ENCODE measurements around the gene IGF2BP2. TPM values are rescaled to one million over a fixed set of nuclear protein-coding genes. Genes with fewer than 3 reads are reported as not detected.
A peak's percentile ranks its signal among the peaks of the same experiment; 100 is the strongest.

The IGF2BP2 gene
- total RNA-seq, 1 donor from 2014 or later: 201 TPM

DNA sequence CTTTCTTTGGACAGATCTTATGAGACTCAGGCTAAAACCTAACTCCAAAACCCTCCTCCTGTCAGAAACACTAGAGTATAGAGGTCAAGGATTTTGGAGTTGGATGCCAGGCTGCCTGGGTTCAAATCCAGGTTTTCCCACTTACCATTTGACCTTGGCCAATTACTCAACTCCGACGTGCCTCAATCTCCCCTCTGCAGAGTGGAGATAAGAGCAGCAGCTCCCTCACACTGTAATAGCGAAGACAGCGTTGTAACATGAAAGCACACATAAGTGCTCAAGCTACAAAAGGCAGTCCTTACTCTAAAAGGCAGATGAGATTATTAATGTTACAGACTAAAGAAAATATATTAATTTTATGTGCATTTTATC, 90.1 kb downstream of the IGF2BP2 start:
- no peak for DNase-seq (ENCODE audit: low spot score in 2 of 2, unreplicated experiment in 2 of 2)
- H3K4me1 Mint-ChIP-seq: peaks cover 55% of the 10 kb centered on the region
- no peaks in the 10 kb centered on the region for H3K27me3 Mint-ChIP-seq (ENCODE audit: low read depth)
- TF ChIP-seq, protein P1, sequence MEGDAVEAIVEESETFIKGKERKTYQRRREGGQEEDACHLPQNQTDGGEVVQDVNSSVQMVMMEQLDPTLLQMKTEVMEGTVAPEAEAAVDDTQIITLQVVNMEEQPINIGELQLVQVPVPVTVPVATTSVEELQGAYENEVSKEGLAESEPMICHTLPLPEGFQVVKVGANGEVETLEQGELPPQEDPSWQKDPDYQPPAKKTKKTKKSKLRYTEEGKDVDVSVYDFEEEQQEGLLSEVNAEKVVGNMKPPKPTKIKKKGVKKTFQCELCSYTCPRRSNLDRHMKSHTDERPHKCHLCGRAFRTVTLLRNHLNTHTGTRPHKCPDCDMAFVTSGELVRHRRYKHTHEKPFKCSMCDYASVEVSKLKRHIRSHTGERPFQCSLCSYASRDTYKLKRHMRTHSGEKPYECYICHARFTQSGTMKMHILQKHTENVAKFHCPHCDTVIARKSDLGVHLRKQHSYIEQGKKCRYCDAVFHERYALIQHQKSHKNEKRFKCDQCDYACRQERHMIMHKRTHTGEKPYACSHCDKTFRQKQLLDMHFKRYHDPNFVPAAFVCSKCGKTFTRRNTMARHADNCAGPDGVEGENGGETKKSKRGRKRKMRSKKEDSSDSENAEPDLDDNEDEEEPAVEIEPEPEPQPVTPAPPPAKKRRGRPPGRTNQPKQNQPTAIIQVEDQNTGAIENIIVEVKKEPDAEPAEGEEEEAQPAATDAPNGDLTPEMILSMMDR (IDR thresholded peaks at IDR 0.05; ENCODE audit: unreplicated experiment): no peak
- no peaks in the 10 kb centered on the region for H3K36me3 Mint-ChIP-seq
- no peaks in the 10 kb centered on the region for H3K9me3 Mint-ChIP-seq
- H3K27ac Mint-ChIP-seq: peak overlapping the region; percentile 91
- no peak overlapping the region for H3K4me3 Mint-ChIP-seq

DNA sequence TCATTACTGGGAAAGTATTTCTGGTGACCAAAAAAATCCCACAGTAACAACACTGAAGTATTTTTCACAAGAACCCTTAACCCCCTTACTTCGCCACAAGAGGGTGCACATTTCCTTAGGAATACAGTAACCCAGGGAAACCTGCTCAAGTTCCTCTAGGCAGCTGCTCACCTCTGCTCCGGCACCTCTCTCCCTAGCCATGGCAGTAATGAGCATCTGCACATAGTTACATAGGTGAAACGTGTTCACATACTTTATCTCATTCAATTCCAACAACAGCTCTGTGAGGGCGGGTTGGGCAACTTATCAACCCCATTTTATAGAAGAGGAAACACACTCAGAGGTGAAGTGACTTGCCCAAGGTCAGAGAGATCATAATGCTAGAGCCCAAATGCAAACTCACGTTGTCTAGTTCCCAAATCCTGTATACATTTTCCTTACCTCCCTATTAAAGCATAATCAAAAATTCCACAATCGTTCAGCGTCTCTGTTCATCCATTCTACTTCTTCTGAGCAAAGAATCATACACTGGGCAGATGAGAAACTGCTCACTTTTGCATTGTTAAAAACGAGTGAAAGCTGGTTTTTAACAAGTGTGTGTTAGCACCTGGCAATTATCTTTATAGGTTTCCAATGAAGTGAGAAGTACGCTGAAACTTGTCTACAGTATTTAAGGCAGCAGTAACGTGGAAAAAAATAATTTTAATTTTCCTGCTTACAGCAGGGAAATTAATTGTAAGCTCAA, 90.7 kb downstream of the IGF2BP2 start:
- H3K36me3 Mint-ChIP-seq: no peaks in the 10 kb centered on the region
- TF ChIP-seq, protein P1 (IDR thresholded peaks at IDR 0.05; ENCODE audit: unreplicated experiment): peak; percentile 36
- H3K4me1 Mint-ChIP-seq: peaks cover 53% of the 10 kb centered on the region
- no peaks in the 10 kb centered on the region for H3K27me3 Mint-ChIP-seq (ENCODE audit: low read depth)
- peak overlapping the region; percentile 91 for H3K27ac Mint-ChIP-seq
- H3K4me3 Mint-ChIP-seq: no peak overlapping the region
- H3K9me3 Mint-ChIP-seq: no peaks in the 10 kb centered on the region
- DNase-seq (ENCODE audit: low spot score in 2 of 2, unreplicated experiment in 2 of 2): no peak

DNA sequence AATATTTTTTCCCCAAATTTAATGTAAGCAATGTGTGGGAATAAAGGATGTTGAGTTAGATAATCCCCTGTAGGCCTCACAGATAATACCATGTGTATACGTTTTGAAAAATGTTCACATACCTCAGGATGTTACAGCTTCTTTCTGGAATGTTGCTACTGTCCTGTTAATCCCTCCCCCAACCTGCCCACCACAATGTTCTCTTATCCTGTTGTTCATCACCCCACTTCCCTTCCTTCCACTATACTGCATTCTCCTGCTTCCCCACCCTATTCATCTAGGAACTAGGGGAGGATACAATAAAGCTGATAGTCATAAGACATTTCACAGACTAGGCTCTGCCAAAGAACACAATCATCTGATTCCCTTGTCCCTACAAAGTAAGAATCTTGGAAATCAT, 92.1 kb downstream of the IGF2BP2 start:
- Mint-ChIP-seq H3K27me3 (ENCODE audit: low read depth) (no peaks in the 10 kb centered on the region), H3K9me3 (no peaks in the 10 kb centered on the region), H3K27ac (peak overlapping the region; percentile 95), H3K4me1 (peaks cover 55% of the 10 kb centered on the region), H3K4me3 (no peak overlapping the region), H3K36me3 (no peaks in the 10 kb centered on the region)
- DNase-seq (ENCODE audit: low spot score in 2 of 2, unreplicated experiment in 2 of 2): no peak
- TF ChIP-seq, protein P1 (IDR thresholded peaks at IDR 0.05; ENCODE audit: unreplicated experiment): no peak

DNA sequence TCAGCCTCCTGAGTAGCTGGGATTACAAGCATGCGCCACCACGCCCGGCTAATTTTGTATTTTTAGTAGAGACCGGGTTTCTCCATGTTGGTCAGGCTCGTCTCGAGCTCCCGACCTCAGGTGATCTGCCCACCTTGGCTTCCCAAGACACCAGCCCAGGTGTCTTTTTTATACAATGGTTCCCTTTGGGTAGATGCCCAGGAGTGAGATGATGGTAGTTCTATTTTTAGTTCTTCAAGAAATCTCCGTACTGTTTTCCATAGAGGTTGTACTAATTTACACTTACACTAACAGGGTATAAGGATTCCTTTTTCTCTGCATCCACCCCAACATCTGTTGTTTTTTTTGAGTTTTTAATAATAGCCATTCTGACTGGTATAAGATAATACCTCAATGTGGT, 94.3 kb downstream of the IGF2BP2 start:
- peaks cover 58% of the 10 kb centered on the region for H3K4me1 Mint-ChIP-seq
- H3K4me3 Mint-ChIP-seq: no peak overlapping the region
- no peak for DNase-seq (ENCODE audit: low spot score in 2 of 2, unreplicated experiment in 2 of 2)
- no peaks in the 10 kb centered on the region for H3K27me3 Mint-ChIP-seq (ENCODE audit: low read depth)
- H3K36me3 Mint-ChIP-seq: no peaks in the 10 kb centered on the region
- H3K9me3 Mint-ChIP-seq: no peaks in the 10 kb centered on the region
- TF ChIP-seq, protein P1 (IDR thresholded peaks at IDR 0.05; ENCODE audit: unreplicated experiment): no peak
- no peak overlapping the region for H3K27ac Mint-ChIP-seq

DNA sequence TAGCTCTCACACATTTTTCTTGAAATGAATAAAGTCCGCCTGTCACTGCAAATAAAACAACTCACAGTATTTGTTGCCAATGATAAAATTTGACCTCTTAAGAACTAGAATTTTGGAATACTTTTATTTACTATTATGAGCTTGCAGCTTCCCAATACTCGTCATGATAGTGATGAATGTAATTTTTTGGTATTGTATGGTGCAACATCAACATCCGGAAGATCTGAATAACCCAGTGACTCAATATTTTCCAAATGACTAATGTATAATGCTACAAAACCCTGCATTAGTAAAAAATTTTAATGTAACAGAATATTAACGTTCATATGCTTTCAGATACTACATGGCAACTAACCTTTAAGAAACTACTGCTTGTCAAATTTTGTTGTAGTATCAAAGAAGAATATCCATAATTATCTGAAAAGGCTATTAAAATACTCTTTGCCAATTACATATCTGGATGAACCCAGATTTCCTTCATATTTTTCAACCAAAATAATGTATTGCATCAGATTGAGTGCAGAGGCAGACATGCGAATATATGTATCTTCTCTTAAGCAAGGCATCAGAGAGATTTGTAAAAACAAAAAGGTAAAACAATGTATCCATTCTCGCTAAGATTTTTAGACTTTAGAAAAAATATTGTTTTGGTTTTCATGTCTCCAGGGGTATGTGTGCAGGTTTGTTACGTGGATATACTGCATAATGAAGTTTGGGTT, 95.3 kb downstream of the IGF2BP2 start:
- Mint-ChIP-seq H3K27ac (peak overlapping the region; percentile 53), H3K27me3 (ENCODE audit: low read depth) (no peaks in the 10 kb centered on the region), H3K9me3 (peaks cover 5% of the 10 kb centered on the region), H3K36me3 (peaks cover 8% of the 10 kb centered on the region), H3K4me1 (peaks cover 54% of the 10 kb centered on the region), H3K4me3 (no peak overlapping the region)
- DNase-seq (ENCODE audit: low spot score in 2 of 2, unreplicated experiment in 2 of 2): no peak
- TF ChIP-seq, protein P1 (IDR thresholded peaks at IDR 0.05; ENCODE audit: unreplicated experiment): no peak

Measured in mesothelial cell of epicardium (in vitro differentiated cells).